Measurements from ENCODE around the gene RERE.

GRCh38 chr1:8823295-8823664 is 5.8 kb upstream of the RERE start:
- TF ChIP-seq TAF1 (IDR thresholded peaks at IDR 0.05; ENCODE audit: low read depth) (no peak), TEAD4 (IDR thresholded peaks at IDR 0.05) (no peak)

All from Ishikawa (cell line).